Measurements from ENCODE around the gene CTXN3. TPM values are rescaled to one million over a fixed set of nuclear protein-coding genes. Genes with fewer than 3 reads are reported as not detected.

The CTXN3 gene
- total and polyA plus RNA-seq, 4 donors, result not detected

DNA sequence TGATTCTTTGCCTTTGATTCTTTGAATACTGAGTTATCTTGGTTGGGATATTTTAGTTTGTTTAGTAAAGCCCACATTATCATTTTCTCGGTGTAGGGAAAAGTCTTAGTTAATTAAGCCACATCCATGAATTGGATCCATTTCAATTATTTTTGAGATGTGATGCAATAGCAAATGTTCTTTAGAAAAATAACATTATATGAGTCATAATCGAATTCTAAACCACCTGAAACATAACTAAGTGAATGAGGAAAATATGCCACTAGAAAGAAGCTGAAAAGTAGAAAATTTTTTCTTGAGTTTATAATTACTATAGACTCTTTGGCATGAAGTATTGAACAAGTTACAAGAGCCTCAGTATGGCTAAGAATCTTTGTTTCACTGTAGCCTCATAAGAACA lies 36.8 kb downstream of the CTXN3 start:
- TF ChIP-seq CTCF (IDR thresholded peaks at IDR 0.05; ENCODE audit: control extremely low read depth, extremely low read depth), result no peak
- Histone ChIP-seq H3K9ac (ENCODE audit: insufficient read depth in 1 of 2, low read length in 2 of 2) (no peak overlapping the region), H3K4me1 (ENCODE audit: control insufficient read depth in 5 of 5, insufficient read depth in 5 of 5, low read length in 5 of 5) (peaks cover 0 to 14% (median 3%) of the 10 kb centered on the region in 5 donors), H3K36me3 (ENCODE audit: control insufficient read depth in 4 of 4, insufficient read depth in 4 of 4, low read length in 4 of 4) (no peaks in the 10 kb centered on the region), H3K27me3 (ENCODE audit: control insufficient read depth in 3 of 3, insufficient read depth in 3 of 3, low read length in 2 of 3) (no peaks in the 10 kb centered on the region), H3K9me3 (ENCODE audit: control insufficient read depth in 4 of 4, insufficient read depth in 3 of 4, low read length in 3 of 4) (no peaks in the 10 kb centered on the region), H3K27ac (ENCODE audit: low read depth in 1 of 2, low read length in 1 of 2) (no peak overlapping the region), H3K4me3 (no peak overlapping the region)
- DNase-seq (no peak), ATAC-seq (ENCODE audit: insufficient read depth, low FRiP score) (no peak)
- WGBS, 2 donors, result 68 to 86% methylated on average over 2 of the region's 2 CpGs

DNA sequence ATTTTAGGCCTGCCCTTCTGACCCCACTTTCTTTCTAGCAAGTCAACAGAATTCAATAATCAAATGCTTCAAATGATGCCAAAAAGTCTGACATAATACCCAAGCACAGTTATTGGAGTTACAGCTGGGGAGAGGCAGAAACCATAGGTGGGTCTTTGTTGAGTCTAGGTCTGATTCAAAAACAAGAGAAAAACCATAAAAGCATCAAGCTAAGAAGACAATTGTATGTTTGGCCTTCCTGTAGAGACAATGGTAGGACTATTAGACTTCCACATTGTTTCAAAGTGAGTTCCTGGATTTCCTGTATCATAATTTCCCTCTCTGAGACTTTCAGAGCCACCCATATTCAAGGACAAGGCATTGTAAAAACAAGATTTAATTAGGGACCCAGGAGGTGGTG lies 37.5 kb downstream of the CTXN3 start:
- Histone ChIP-seq H3K4me3 (no peak overlapping the region), H3K36me3 (ENCODE audit: control insufficient read depth in 4 of 4, insufficient read depth in 4 of 4, low read length in 4 of 4) (no peaks in the 10 kb centered on the region), H3K27ac (ENCODE audit: low read depth in 1 of 2, low read length in 1 of 2) (peak overlapping the region in 1 of 2 donors; percentile 9), H3K4me1 (ENCODE audit: control insufficient read depth in 5 of 5, insufficient read depth in 5 of 5, low read length in 5 of 5) (peaks cover 0 to 14% (median 3%) of the 10 kb centered on the region in 5 donors), H3K27me3 (ENCODE audit: control insufficient read depth in 3 of 3, insufficient read depth in 3 of 3, low read length in 2 of 3) (no peaks in the 10 kb centered on the region), H3K9ac (ENCODE audit: insufficient read depth in 1 of 2, low read length in 2 of 2) (no peak overlapping the region), H3K9me3 (ENCODE audit: control insufficient read depth in 4 of 4, insufficient read depth in 3 of 4, low read length in 3 of 4) (no peaks in the 10 kb centered on the region)
- DNase-seq, result no peak
- ATAC-seq (ENCODE audit: insufficient read depth, low FRiP score), result no peak
- no peak for TF ChIP-seq CTCF (IDR thresholded peaks at IDR 0.05; ENCODE audit: control extremely low read depth, extremely low read depth)

DNA sequence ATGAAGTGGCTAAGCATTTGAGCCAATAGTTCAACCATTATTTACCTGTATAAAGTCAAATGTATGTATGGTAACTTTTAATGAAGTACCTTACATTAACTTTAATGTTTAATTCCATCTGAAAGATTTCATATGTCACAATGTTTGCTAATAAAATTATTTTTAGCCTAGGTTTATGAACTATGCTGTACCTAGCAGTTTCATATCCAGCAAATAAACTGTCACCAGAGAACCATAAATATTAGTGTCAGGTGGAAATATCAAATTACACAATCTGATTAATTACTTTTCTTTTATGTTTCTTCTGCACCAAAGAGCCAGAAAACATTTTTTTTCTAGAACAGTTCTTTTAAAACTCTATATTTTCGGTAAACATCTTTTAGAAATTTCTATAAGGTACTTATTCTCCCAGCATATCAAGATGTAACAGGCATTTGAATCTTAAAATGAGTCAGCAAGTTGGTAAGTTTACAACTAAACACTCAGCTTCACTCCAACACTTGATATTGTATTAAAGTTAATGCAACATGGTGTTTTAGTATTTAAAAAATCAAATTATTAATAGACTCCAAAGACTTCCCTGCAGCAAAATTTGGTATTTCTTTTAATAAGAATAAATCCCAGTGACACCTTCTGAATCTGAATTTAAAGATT lies 45.8 kb downstream of the CTXN3 start:
- no peak overlapping the region for H3K27ac ChIP-seq (ENCODE audit: low read depth in 1 of 2, low read length in 1 of 2)
- no peak overlapping the region for H3K4me3 ChIP-seq
- WGBS, 2 donors, result 84 to 95% methylated on average over 1 of the region's 1 CpG
- DNase-seq (no peak), ATAC-seq (ENCODE audit: insufficient read depth, low FRiP score) (no peak)
- no peaks in the 10 kb centered on the region for H3K36me3 ChIP-seq (ENCODE audit: control insufficient read depth in 4 of 4, insufficient read depth in 4 of 4, low read length in 4 of 4)
- TF ChIP-seq CTCF (IDR thresholded peaks at IDR 0.05; ENCODE audit: control extremely low read depth, extremely low read depth), result no peak
- H3K9me3 ChIP-seq (ENCODE audit: control insufficient read depth in 4 of 4, insufficient read depth in 3 of 4, low read length in 3 of 4), result no peaks in the 10 kb centered on the region
- no peaks in the 10 kb centered on the region for H3K27me3 ChIP-seq (ENCODE audit: control insufficient read depth in 3 of 3, insufficient read depth in 3 of 3, low read length in 2 of 3)
- H3K9ac ChIP-seq (ENCODE audit: insufficient read depth in 1 of 2, low read length in 2 of 2), result no peak overlapping the region
- H3K4me1 ChIP-seq (ENCODE audit: control insufficient read depth in 5 of 5, insufficient read depth in 5 of 5, low read length in 5 of 5), result peaks cover 0 to 6% (median 3%) of the 10 kb centered on the region in 5 donors

DNA sequence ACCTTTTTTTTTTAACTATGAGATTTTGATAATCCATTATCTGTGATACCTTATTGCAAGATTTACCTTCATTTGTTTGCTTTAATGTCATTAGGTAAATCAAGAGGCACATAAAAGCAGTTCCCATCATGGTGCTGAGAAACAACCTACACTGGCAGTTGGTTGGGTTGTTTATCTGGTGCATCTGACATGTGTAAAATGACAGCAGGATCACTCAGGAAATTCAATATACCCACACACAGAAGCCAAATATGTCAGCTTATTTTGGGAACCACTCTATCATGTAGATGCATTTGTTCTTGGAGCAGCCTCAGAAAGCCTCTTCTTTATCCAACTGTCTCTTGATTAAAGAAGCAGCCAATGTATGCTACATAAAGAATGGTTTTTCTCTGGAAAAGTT lies 46.5 kb downstream of the CTXN3 start:
- DNase-seq (no peak), ATAC-seq (ENCODE audit: insufficient read depth, low FRiP score) (no peak)
- TF ChIP-seq CTCF (IDR thresholded peaks at IDR 0.05; ENCODE audit: control extremely low read depth, extremely low read depth), result no peak
- Histone ChIP-seq H3K9ac (ENCODE audit: insufficient read depth in 1 of 2, low read length in 2 of 2) (no peak overlapping the region), H3K9me3 (ENCODE audit: control insufficient read depth in 4 of 4, insufficient read depth in 3 of 4, low read length in 3 of 4) (no peaks in the 10 kb centered on the region), H3K4me1 (ENCODE audit: control insufficient read depth in 5 of 5, insufficient read depth in 5 of 5, low read length in 5 of 5) (peaks cover 0 to 6% (median 3%) of the 10 kb centered on the region in 5 donors), H3K4me3 (no peak overlapping the region), H3K27me3 (ENCODE audit: control insufficient read depth in 3 of 3, insufficient read depth in 3 of 3, low read length in 2 of 3) (no peaks in the 10 kb centered on the region), H3K27ac (ENCODE audit: low read depth in 1 of 2, low read length in 1 of 2) (no peak overlapping the region), H3K36me3 (ENCODE audit: control insufficient read depth in 4 of 4, insufficient read depth in 4 of 4, low read length in 4 of 4) (no peaks in the 10 kb centered on the region)

All from lung (tissue), 12 donors.